ENCODE results near the gene CCNY. TPM values are rescaled to one million over a fixed set of nuclear protein-coding genes. Genes with fewer than 3 reads are reported as not detected.

Gene CCNY
- total and polyA plus RNA-seq, 2 experiments from 2014 or later, result 51.5 to 55.8 TPM

DNA sequence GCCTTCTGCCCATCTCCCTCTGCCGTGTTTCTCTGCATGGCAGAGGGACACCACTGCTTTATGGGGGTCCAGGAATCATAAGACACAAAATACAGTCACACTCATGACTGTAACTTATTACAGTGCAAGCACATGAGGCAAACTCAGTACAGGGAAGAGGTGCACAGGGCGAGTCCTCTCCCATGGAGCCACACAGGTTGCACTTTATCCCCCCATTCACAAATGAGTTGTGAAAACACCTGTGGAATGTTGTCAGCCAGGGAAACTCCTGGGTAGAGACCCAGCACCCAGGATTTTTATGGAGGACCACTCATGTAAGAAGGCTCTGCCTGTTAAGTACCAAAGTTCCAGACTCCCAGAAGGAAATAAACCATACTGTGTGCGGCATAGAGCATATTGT lies 161.6 kb downstream of the CCNY start:
- TF ChIP-seq, protein P1, sequence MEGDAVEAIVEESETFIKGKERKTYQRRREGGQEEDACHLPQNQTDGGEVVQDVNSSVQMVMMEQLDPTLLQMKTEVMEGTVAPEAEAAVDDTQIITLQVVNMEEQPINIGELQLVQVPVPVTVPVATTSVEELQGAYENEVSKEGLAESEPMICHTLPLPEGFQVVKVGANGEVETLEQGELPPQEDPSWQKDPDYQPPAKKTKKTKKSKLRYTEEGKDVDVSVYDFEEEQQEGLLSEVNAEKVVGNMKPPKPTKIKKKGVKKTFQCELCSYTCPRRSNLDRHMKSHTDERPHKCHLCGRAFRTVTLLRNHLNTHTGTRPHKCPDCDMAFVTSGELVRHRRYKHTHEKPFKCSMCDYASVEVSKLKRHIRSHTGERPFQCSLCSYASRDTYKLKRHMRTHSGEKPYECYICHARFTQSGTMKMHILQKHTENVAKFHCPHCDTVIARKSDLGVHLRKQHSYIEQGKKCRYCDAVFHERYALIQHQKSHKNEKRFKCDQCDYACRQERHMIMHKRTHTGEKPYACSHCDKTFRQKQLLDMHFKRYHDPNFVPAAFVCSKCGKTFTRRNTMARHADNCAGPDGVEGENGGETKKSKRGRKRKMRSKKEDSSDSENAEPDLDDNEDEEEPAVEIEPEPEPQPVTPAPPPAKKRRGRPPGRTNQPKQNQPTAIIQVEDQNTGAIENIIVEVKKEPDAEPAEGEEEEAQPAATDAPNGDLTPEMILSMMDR (IDR thresholded peaks at IDR 0.05; ENCODE audit: poor library complexity), result no peak
- TF ChIP-seq EZH2 (IDR thresholded peaks at IDR 0.05; ENCODE audit: borderline replicate concordance) (no peak), EZH2phosphoT487 (IDR thresholded peaks at IDR 0.05; ENCODE audit: low read depth, severe bottlenecking, unreplicated experiment) (no peak)
- Histone ChIP-seq H3K4me3 (no peak overlapping the region), H2AFZ (no peak overlapping the region), H3K9me3 (ENCODE audit: low read depth) (no peaks in the 10 kb centered on the region), H3K4me1 (ENCODE audit: insufficient read depth) (peaks cover 15% of the 10 kb centered on the region), H3K36me3 (replicated peaks; ENCODE audit: insufficient read depth, low read depth) (no peaks in the 10 kb centered on the region), H3K9me2 (replicated peaks; ENCODE audit: insufficient read depth) (no peaks in the 10 kb centered on the region), H4K20me1 (ENCODE audit: insufficient read depth, poor library complexity, severe bottlenecking) (peaks cover 25% of the 10 kb centered on the region), H3K79me2 (peaks cover 80% of the 10 kb centered on the region), H3K4me2 (no peak overlapping the region), H3K27me3 (no peaks in the 10 kb centered on the region), H3K27ac (no peak overlapping the region)
- WGBS (ENCODE audit: low lambda C conversion rate, missing lambda C conversion rate), result 88% methylated on average over 3 of the region's 3 CpGs
- no peak for DNase-seq (ENCODE audit: low spot score)

DNA sequence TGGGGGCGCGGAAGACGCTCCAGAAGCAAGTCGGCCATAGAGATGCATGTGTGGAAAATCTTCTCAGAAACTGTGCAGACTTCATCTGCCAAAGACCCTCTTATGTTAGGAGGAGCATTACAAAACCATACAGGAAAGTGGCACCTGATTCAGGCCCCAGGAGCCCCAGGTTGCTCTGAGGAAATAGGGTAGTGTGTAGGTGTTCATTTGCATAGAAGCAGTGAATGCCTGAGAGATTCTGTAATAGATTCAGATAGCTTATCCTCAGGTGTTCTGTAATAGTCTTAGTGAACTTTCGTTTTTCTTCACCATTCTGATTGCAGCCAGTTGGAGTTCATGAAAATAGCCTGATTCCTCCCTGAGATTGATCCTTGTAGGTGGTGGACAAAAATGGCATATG lies 162.4 kb downstream of the CCNY start:
- H3K27ac ChIP-seq, result no peak overlapping the region
- H3K79me2 ChIP-seq, result peaks cover 84% of the 10 kb centered on the region
- 92% methylated on average over 5 of the region's 5 CpGs for WGBS (ENCODE audit: low lambda C conversion rate, missing lambda C conversion rate)

DNA sequence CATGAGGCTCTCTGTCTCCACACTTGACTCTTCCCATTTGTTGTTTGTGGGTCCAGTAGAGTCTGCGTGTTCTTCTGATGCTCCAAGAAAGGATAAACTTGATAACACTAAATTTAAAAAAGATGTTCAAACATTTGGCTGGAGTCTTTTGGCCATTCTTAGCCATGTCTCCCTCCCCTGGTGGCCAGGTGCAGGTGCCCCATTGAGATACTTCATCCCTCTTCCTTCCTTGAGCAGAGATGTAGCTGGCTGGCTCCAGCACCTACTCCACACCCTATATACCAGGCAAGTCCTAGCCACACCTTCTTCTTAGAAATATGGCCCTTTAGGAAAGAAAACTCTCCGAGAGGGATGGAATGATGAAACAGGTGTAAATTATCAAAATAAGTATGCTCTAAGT lies 165.6 kb downstream of the CCNY start:
- H3K4me2 ChIP-seq, result no peak overlapping the region
- H3K9me3 ChIP-seq (ENCODE audit: low read depth), result no peaks in the 10 kb centered on the region
- H3K27me3 ChIP-seq, result no peaks in the 10 kb centered on the region
- H3K9me2 ChIP-seq (replicated peaks; ENCODE audit: insufficient read depth), result no peaks in the 10 kb centered on the region
- peaks cover 9% of the 10 kb centered on the region for H4K20me1 ChIP-seq (ENCODE audit: insufficient read depth, poor library complexity, severe bottlenecking)
- no peak for TF ChIP-seq EZH2 (IDR thresholded peaks at IDR 0.05; ENCODE audit: borderline replicate concordance)
- TF ChIP-seq, protein P1 (IDR thresholded peaks at IDR 0.05; ENCODE audit: poor library complexity), result no peak
- TF ChIP-seq EZH2phosphoT487 (IDR thresholded peaks at IDR 0.05; ENCODE audit: low read depth, severe bottlenecking, unreplicated experiment), result no peak
- 90% methylated on average over 2 of the region's 2 CpGs for WGBS (ENCODE audit: low lambda C conversion rate, missing lambda C conversion rate)
- no peak overlapping the region for H3K27ac ChIP-seq
- peaks cover 71% of the 10 kb centered on the region for H3K79me2 ChIP-seq
- H3K4me3 ChIP-seq, result no peak overlapping the region
- DNase-seq (ENCODE audit: low spot score), result no peak
- no peaks in the 10 kb centered on the region for H3K36me3 ChIP-seq (replicated peaks; ENCODE audit: insufficient read depth, low read depth)
- peaks cover 18% of the 10 kb centered on the region for H3K4me1 ChIP-seq (ENCODE audit: insufficient read depth)
- no peak overlapping the region for H2AFZ ChIP-seq

More for the DNA sequence above, 162.4 kb downstream of the CCNY start:
- no peak for DNase-seq (ENCODE audit: low spot score)
- Histone ChIP-seq H3K4me3 (no peak overlapping the region), H3K36me3 (replicated peaks; ENCODE audit: insufficient read depth, low read depth) (no peaks in the 10 kb centered on the region), H4K20me1 (ENCODE audit: insufficient read depth, poor library complexity, severe bottlenecking) (peaks cover 18% of the 10 kb centered on the region), H3K9me2 (replicated peaks; ENCODE audit: insufficient read depth) (no peaks in the 10 kb centered on the region), H3K4me2 (no peak overlapping the region), H2AFZ (no peak overlapping the region), H3K9me3 (ENCODE audit: low read depth) (no peaks in the 10 kb centered on the region), H3K27me3 (no peaks in the 10 kb centered on the region), H3K4me1 (ENCODE audit: insufficient read depth) (peaks cover 9% of the 10 kb centered on the region)
- TF ChIP-seq, protein P1 (IDR thresholded peaks at IDR 0.05; ENCODE audit: poor library complexity), result no peak
- TF ChIP-seq EZH2phosphoT487 (IDR thresholded peaks at IDR 0.05; ENCODE audit: low read depth, severe bottlenecking, unreplicated experiment) (no peak), EZH2 (IDR thresholded peaks at IDR 0.05; ENCODE audit: borderline replicate concordance) (no peak)

DNA sequence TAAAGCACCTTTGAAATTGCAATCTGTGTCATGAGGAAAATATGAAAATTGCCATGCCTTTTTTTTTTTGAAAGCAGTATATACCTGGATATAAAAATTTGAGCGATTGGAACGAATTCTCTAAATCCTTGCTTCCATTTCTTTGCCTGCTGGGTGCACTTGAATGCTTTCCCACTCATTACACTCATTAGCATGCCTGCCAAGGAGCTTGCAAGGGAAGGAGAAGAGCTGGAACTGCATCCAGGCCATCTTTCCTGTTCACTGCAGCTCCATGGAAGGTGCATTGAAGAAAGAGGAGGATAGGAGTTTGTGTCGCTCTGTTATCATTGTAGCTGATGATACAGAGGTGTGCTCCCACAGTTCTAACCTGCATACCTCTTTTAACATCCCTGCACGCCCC lies 166.4 kb downstream of the CCNY start:
- Histone ChIP-seq H3K79me2 (peaks cover 70% of the 10 kb centered on the region), H3K4me3 (no peak overlapping the region), H3K4me1 (ENCODE audit: insufficient read depth) (peaks cover 15% of the 10 kb centered on the region), H3K9me2 (replicated peaks; ENCODE audit: insufficient read depth) (no peaks in the 10 kb centered on the region), H4K20me1 (ENCODE audit: insufficient read depth, poor library complexity, severe bottlenecking) (peaks cover 9% of the 10 kb centered on the region), H3K4me2 (no peak overlapping the region), H3K27ac (no peak overlapping the region), H3K27me3 (no peaks in the 10 kb centered on the region), H2AFZ (no peak overlapping the region), H3K36me3 (replicated peaks; ENCODE audit: insufficient read depth, low read depth) (no peaks in the 10 kb centered on the region), H3K9me3 (ENCODE audit: low read depth) (no peaks in the 10 kb centered on the region)
- 99% methylated on average over 4 of the region's 4 CpGs for WGBS (ENCODE audit: low lambda C conversion rate, missing lambda C conversion rate)
- no peak for DNase-seq (ENCODE audit: low spot score)
- TF ChIP-seq EZH2phosphoT487 (IDR thresholded peaks at IDR 0.05; ENCODE audit: low read depth, severe bottlenecking, unreplicated experiment) (no peak), EZH2 (IDR thresholded peaks at IDR 0.05; ENCODE audit: borderline replicate concordance) (no peak)

Data from hepatocyte (in vitro differentiated cells).